Erythroblast (primary cell): ENCODE measurements around the gene PNKD.

Experiments used
- GATA1 ChIP-seq: IDR thresholded peaks from 2 replicates; pipeline ENCODE4 v1.6.1; 2011; ENCODE audit warnings: low read depth, mild to moderate bottlenecking, control low read depth, low read length, moderate library complexity
- POLR2A ChIP-seq: IDR thresholded peaks from 2 replicates; pipeline ENCODE4 v1.6.1; 2011; ENCODE audit warnings: mild to moderate bottlenecking, low read length

- TF ChIP-seq POLR2A, result no peak
- TF ChIP-seq GATA1, result no peak
Observed at GRCh38 chr2:218386505-218387368, 116.4 kb downstream of the PNKD start.
